Lower lobe of right lung (tissue), 2 donors: Measurements from ENCODE around the gene PLA2G4E. TPM values are rescaled to one million over a fixed set of nuclear protein-coding genes. Genes with fewer than 3 reads are reported as not detected.

Experiments used
- ATAC-seq, 2 donors: fragments of 200-7000 bp; cut with Tn5 transposase; one replicate each; pipeline ENCODE4 v1.9.1; 2020 to 2022; ENCODE audit warnings: mild to moderate bottlenecking in 2 of 2, moderate library complexity in 2 of 2
- DNase-seq: peaks from one replicate; pipeline ENCODE4 v3.0.0-alpha.2; 2020
- H3K27ac ChIP-seq: fragments of 200-600 bp; one replicate; pipeline ENCODE4 v1.8.0; 2022
- H3K27me3 ChIP-seq: fragments of 200-600 bp; one replicate; pipeline ENCODE4 v1.8.0; 2022; ENCODE audit warnings: low read depth
- H3K36me3 ChIP-seq: fragments of 200-600 bp; one replicate; pipeline ENCODE4 v1.8.0; 2022; ENCODE audit warnings: mild to moderate bottlenecking
- H3K4me1 ChIP-seq: fragments of 200-600 bp; one replicate; pipeline ENCODE4 v1.8.0; 2022
- H3K4me3 ChIP-seq: fragments of 200-600 bp; one replicate; pipeline ENCODE4 v1.8.0; 2022; ENCODE audit warnings: mild to moderate bottlenecking
- H3K9me3 ChIP-seq: fragments of 200-600 bp; one replicate; pipeline ENCODE4 v1.8.0; 2022
- CTCF ChIP-seq: fragments of 200-600 bp; IDR thresholded peaks from one replicate; pipeline ENCODE4 v1.8.0; 2022; ENCODE audit warnings: antibody characterized with exemption, mild to moderate bottlenecking
- intact Hi-C: fragments of 100-400 bp; cut with DNase I; formaldehyde crosslinking; loops from one replicate; pipeline ENCODE4 v1.11.0; 2022
- total RNA-seq: library from RNA; stranded (reverse); fragmentation: NEBNext Ultra II Directional; extraction: Animal tissue kit (Norgen Biotek cat#: 25700); gene quantifications from one replicate; pipeline ENCODE4 v1.2.1, GENCODE V29; 2021
- donor health status: DM: no; HTN: yes; CAD: no; lungs with severe emphysema.

PLA2G4E gene
- total RNA-seq, 1 donor from 2014 or later: 1.1 TPM

GRCh38 chr15:42009022-42009421, 11.8 kb downstream of the PLA2G4E start:
- Histone ChIP-seq H3K4me3 (no peak overlapping the region), H3K9me3 (no peaks in the 10 kb centered on the region), H3K27ac (no peak overlapping the region), H3K27me3 (no peaks in the 10 kb centered on the region), H3K36me3 (no peaks in the 10 kb centered on the region), H3K4me1 (no peaks in the 10 kb centered on the region)
- DNase-seq (no peak), ATAC-seq (no peak)
- TF ChIP-seq CTCF: no peak
- intact Hi-C loops: no loop called here

GRCh38 chr15:42007386-42007785, 13.5 kb downstream of the PLA2G4E start:
- H3K9me3 ChIP-seq: no peaks in the 10 kb centered on the region
- ATAC-seq: no peak
- DNase-seq: no peak
- intact Hi-C loops: no loop called here
- H3K4me1 ChIP-seq: no peaks in the 10 kb centered on the region
- H3K36me3 ChIP-seq: no peaks in the 10 kb centered on the region
- H3K4me3 ChIP-seq: no peak overlapping the region
- no peak for TF ChIP-seq CTCF
- H3K27me3 ChIP-seq: no peaks in the 10 kb centered on the region
- no peak overlapping the region for H3K27ac ChIP-seq

GRCh38 chr15:42002333-42002732, 18.5 kb downstream of the PLA2G4E start:
- no peaks in the 10 kb centered on the region for H3K27me3 ChIP-seq
- H3K27ac ChIP-seq: no peak overlapping the region
- no peak overlapping the region for H3K4me3 ChIP-seq
- DNase-seq (no peak), ATAC-seq (no peak)
- H3K9me3 ChIP-seq: no peaks in the 10 kb centered on the region
- TF ChIP-seq CTCF: no peak
- H3K36me3 ChIP-seq: no peaks in the 10 kb centered on the region
- no peaks in the 10 kb centered on the region for H3K4me1 ChIP-seq
- intact Hi-C loops: no loop called here

- no peaks in the 10 kb centered on the region for H3K4me1 ChIP-seq
- intact Hi-C loops: no loop called here
These were observed 19.6 kb downstream of the PLA2G4E start for GRCh38 chr15:42001236-42001635.

GRCh38 chr15:41999290-42000285, 21.3 kb downstream of the PLA2G4E start:
- H3K27ac ChIP-seq: no peak overlapping the region
- H3K36me3 ChIP-seq: no peaks in the 10 kb centered on the region
- no peaks in the 10 kb centered on the region for H3K4me1 ChIP-seq
- DNase-seq (no peak), ATAC-seq (no peak)
- no peaks in the 10 kb centered on the region for H3K27me3 ChIP-seq
- H3K4me3 ChIP-seq: no peak overlapping the region
- TF ChIP-seq CTCF: no peak
- H3K9me3 ChIP-seq: no peaks in the 10 kb centered on the region
- intact Hi-C loops: no loop called here

More at GRCh38 chr15:42001236-42001635, 19.6 kb downstream of the PLA2G4E start:
- DNase-seq: no peak
- no peak for ATAC-seq
- Histone ChIP-seq H3K36me3 (no peaks in the 10 kb centered on the region), H3K27me3 (no peaks in the 10 kb centered on the region), H3K27ac (no peak overlapping the region), H3K4me3 (no peak overlapping the region), H3K9me3 (no peaks in the 10 kb centered on the region)
- TF ChIP-seq CTCF: no peak
